Stimulated activated CD4-positive, alpha-beta T cell treated with anti-CD3 and anti-CD28 coated beads, TNF-alpha, amount 100 ng/mL, for 48 hours (primary cell): Measurements from ENCODE around the gene TUB.

ENCODE experiments used
- DNase-seq, 3 donors: peaks; one replicate each; pipeline ENCODE4 v3.0.0-alpha.2; 2020; ENCODE audit warnings: low read depth in 3 of 3

Gene TUB

GRCh38 chr11:8045839-8046238 lies 35.2 kb upstream of the TUB start:
- no peak for DNase-seq

GRCh38 chr11:8047382-8047781 lies 33.6 kb upstream of the TUB start:
- DNase-seq, result no peak

DNA sequence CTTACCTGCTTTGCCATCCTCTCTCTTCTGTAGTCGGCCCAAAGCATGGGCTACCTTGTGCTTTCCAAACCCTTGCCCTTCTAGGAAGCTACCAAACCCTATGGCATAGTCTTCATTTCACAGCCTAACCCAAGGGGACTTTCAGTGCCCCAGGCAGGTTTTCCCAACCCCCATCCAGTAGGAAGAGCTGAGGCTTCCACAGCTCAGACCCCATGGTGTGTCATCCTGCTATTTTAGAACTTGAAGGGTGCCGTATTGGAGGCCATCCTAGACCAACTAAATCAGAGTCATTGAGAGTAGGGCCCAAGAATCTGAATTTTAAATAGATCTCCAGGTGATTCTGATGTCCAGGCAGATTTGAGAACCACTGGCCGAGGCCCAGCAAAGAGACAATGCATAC lies 31.9 kb upstream of the TUB start:
- DNase-seq, result no peak

DNA sequence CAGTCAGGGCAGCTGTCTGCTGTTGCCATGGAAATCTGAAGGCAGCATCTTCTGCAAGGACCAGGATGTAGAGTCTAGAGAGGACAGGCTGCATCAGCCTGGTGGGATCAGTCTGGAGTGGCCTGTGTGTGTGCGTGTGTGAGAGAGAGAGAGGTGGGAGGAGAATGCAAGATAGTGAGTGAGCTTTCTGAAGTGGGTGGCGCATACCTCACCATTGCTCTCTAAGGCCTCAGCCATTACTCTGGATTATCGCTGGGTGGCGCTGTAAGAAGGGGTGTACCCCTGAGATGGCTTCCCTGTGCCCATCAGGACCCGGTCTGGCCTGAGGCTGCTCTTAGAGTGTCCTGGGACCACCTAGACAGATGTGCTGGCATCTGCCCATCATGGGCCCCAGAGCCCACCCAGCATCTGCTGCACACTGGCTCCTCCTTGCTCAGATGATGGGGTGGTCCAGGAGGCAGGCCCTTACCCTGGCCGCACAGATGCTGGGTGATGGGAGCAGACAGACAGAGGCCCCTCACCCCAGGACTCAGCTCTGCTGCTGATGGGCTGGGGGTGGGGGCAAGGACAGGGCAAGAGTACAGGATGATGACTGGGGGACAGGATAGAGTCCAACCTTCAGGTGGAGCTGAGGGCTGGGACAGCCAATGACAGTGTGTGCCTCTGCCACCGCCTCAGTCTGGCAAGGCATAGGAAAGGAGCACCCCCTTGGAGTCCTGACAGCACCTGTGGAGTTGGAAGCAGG lies 25.7 kb upstream of the TUB start:
- DNase-seq, result no peak

DNA sequence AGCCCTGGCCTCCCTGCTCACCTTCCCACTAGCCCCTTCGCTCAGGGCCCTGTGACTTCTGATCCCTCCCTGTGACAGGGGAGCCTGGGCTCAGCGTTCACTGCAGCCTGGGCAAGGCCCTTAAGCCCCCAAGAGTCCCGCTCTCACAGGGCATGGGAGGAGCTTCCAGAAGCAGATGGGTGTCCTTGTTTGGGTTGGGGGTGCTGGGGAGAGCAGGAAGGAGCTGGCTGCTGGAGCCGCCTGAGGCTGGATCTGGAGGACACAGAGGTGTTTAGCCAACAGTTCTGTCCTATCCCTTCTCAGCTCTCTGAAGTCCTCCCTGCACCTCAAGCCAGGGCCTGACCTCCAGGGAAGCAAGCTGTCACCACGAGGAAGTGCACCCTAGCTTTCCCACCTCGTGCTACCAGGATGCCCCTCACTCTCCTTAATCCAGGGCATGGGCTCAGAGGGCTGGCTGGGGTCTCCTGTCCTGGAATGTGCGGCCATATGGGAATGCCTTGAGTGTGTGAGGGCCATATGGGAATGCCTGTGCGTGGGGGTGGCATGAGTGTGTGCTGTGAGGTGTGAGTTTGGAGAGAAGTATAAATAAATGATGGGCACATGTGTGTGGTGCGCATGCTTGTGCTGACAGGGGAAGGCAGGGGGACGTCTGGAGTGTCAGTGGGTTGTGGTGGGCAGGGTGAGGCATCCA lies 25.0 kb upstream of the TUB start:
- DNase-seq, result no peak

DNA sequence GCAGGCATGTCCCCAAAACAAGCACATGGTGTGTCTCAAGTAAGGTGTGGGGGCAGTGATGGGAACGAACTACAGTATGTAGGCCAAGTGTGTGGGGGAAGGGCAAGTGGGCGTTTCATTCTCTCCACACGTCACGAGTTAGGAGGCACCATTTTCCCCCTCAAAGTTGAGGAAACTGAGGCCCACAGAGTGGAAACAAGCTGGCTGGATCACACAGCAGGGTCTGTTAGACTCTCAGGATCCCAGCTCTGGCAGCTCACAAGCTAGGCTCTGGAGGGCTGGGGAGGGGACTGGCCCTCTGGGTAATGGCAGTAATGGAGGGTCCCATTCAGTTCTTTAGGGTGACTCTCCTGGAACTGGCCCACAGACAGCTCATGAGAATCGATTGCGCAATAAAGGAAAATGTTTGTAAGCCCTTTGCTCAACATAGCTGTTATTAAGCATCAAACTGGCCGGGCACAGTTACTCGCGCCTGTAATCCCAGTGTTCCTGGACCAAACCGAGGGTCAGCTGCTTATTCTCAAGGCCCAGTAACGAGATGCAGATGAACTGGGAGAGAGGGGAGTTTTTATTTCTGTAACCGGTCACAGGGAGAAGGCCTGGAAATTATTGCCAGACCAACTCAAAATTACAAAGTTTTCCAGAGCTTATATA lies 24.1 kb upstream of the TUB start:
- DNase-seq, result no peak

DNA sequence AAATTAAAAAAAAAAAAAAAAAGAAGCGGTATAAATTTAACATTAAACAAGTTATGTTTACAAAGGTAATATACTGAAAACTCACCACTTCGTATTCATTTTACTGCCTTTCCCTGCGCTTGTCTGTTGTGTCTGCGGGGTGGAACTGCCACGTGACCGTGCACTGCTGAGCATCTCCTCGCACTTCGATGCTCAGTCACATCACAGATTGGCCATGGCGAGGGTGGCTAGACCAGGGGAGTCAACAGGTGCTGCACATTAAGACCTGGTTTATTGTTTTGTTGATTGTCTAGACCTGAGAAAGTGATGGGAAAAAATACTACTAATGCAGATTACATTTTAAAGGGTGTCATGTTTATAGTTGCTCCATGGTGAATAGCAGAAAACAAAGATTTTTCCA lies 22.8 kb upstream of the TUB start:
- DNase-seq, result no peak

GRCh38 chr11:8059030-8059429 lies 22.0 kb upstream of the TUB start:
- DNase-seq, result no peak

- no peak for DNase-seq
These were observed 21.4 kb upstream of the TUB start for GRCh38 chr11:8059571-8060011.

DNA sequence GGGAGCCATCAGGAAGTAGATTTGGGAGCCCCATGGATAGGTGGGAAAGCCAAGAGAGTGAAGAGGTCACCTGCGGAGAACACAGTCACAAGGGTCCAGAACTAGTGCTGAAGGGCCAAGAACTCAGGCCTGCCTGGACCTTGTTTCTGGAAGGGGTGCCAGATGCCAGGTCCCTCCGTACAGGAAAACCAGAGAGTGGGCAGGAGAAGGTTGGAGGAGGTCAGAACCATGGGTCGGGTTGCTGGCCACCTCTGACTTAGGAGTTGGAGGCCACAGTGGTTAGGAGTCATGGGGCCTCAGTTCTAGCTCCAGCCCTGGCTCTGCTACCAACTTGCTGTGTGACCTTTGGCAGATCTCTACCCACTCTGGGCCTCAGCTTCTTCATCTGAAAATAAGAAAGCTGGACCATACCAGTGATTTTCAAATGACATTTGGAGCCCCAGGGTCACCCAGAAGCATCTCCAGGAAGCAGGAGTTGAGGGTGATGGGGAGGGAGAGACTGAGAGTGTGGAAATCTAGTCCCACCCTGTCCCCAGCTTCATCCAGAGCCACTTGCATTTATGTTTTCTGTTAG lies 20.8 kb upstream of the TUB start:
- DNase-seq, result no peak

DNA sequence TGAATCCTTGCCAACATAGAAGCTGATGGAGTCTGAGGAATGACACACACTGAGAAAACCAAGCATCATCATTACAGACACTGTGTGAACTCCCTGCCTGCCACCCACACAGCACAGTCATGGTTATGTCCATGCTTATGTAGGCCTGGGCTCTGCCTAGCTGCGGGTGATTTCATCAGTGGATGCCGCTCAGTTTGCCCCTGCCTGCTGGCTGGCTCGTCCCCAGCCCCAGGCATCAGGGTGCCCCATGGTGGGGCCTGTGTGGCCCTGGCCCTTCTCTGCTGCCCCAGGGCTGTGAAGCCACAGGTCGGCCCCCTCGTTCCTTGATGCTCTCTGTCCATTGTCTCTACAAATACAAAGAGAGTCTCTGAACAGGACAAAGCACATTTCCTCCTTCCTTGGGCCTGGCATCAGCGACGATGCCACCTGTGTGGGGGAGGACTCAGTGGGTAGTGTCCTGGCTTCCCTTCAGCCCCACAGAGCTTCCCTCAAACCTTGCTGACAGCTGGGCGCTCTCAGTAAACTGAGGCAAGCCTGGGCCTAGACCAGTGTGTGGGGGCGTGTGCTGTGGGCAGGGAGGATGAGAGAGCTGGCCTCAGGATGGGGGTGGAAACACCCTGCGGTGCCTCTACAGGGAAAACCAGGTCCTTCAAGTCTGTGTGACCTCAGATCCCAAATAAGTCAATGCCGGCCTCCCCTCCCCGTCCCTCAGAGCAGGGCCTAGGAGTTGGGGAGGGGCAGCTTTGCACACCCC lies 20.0 kb upstream of the TUB start:
- DNase-seq, result no peak

DNA sequence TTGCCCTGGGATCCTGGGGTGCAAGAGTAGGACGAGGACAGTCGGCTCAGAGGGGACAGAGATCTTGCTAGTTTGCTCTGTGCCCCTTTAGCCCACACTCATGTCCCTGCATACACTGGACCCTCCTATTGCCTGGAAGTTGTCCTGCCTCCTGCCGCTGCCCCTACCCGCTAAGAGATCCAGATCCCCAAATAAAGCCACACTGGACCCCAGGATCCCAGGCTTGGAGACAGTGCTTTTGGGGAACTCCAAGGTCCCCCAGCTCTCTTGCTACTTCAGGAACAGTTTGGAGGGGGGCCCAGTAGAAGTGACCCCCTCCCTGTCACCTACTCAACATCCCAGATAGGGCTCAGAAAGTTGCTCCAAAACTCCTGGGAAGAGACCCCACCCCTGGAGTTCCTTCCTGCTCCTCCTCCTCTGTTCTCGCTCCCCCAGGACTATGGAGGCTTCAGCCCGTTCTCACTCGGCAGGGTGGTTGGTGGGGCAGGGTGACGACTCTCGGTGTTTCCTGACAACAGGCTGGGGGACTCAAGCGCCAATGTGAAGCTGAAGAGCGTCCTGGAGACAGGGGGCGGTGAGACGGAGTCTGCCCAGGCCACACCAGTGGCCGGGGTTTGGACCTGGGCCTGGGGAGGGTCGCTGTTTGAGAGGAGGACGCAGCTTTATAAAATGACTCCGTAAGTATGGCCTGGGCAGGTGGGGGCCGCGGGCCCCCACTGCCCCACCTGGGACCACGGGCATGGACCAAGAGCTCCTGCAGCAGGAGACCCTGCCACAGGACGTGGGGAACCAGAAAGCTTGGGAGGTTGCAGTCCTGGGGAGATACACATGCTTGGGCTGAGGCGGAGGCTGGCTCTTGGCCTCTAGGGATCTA lies 19.2 kb upstream of the TUB start:
- DNase-seq, result no peak

DNA sequence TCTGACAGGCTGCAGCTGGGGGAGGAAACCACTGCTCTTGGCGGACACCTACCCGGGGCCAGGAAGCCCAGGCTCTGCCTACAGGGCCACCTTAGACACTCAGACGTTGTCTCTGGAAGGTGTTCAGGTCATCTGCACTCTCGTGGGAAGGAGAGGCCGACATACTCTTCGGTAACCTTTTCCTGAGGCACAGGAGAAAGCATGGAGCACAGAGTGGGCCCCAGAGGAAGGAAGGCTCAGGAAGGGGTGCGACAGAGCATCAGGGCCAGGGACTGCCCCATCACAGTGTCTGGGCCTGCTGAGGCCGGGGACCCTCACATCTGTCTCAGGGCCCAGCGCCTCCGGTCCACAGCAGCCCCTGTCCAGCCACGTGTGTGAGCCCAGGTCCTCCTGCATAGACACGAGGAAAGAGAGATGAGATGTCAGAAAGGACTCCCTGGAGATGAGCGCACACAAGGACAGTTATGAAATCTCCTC lies 18.2 kb upstream of the TUB start:
- DNase-seq, result no peak

GRCh38 chr11:8063324-8063723 lies 17.7 kb upstream of the TUB start:
- no peak for DNase-seq

- no peak for DNase-seq
These were observed 16.0 kb upstream of the TUB start for GRCh38 chr11:8065031-8065430.

DNA sequence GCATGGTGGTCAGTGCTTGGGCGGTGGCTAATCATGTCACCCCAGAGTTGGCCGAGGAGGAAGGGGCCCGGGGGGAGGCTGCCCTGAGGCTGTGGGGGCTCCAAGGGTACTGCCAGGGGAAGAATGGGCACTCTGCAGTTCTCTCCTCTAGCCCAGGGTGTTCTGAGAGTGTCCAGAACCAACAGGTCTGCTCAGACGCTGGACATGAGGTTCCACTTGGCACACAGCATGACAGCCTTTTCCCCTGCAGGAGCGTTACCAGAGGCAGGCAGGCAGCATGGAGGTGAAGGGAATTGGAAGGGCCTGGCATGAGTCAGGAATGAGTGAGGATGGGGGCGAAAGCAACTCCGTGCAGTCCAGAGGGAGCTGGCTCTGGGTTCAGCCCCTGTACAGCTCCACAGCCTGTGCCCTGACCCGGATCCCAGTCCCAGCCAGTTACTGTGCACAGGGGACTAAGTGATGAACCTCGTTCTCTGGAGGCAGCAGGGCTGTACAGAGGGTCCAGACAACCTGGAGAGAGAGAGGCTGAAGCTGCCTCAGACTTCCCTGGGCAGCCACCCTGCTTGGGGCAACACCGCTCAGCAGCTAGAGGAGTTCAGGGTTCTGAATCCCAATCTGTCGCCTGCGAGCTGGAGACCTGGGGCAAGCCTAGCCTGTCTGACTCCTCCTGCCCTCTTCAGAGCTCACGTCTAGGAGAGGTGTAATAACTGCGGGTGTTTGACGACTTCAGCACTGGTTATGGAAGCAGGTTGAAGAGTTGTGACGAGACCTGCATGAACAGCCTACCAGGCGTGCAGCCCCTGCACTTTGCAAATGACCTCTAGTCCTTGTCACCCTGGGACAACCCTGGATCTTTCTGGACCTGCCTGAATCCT lies 14.7 kb upstream of the TUB start:
- DNase-seq, result no peak

DNA sequence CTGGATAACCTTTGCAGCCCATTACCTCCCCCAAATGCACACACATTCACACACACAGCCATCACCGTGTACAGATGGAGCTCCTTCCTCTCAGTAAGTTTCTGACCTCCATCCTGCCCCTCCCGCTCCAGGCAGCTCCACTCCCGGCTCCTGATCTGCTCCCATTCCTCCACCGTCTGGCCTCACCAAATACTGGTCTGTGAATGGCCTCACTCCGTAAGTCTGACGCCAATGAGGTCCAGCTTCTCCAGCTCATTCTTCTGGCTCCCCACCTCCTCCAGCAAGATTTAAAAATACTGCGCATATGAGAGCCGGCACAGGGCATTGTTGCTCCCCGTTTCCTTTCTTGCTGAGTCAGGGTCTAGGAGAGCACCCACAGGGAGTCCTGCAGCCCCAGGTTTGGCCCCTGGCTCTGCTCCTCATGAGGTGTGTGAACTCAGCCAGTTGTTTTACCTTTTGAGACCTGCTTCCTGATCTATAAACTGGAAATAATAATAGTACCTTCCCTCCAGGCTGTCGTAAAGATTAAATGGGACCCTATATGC lies 14.0 kb upstream of the TUB start:
- DNase-seq, result no peak

GRCh38 chr11:8067567-8067928 lies 13.5 kb upstream of the TUB start:
- no peak for DNase-seq

GRCh38 chr11:8067929-8068575 lies 13.0 kb upstream of the TUB start:
- no peak for DNase-seq
